Osteoblast (primary cell): Measurements from ENCODE around the gene TAF11L9. TPM values are rescaled to one million over a fixed set of nuclear protein-coding genes. Genes with fewer than 3 reads are reported as not detected.
"Not testable (repeated sequence)": the region's sequence is repeated elsewhere in the genome, so short reads cannot be mapped to it uniquely, and the experiment has no call there.

ENCODE experiments used
- DNase-seq: peaks from one replicate; pipeline ENCODE4 v3.0.0; 2011; ENCODE audit warnings: low spot score, mixed read lengths; ENCODE audit not compliant: insufficient read length; ENCODE audit errors: missing footprints
- H2AFZ ChIP-seq: 2 replicates; pipeline ENCODE4 v1.6.0; 2011; ENCODE audit warnings: mild to moderate bottlenecking, low read length
- H3K27ac ChIP-seq: 2 replicates; pipeline ENCODE4 v1.5.1; 2011; ENCODE audit warnings: mild to moderate bottlenecking, low read depth, low read length, moderate library complexity
- H3K27me3 ChIP-seq: 2 replicates; pipeline ENCODE4 v1.6.0; 2012; ENCODE audit warnings: mild to moderate bottlenecking, control low read depth, inconsistent platforms, low read length, moderate library complexity; ENCODE audit not compliant: insufficient read depth
- H3K36me3 ChIP-seq: 2 replicates; pipeline ENCODE4 v1.5.1; 2011; ENCODE audit warnings: mild to moderate bottlenecking, low read length, control low read depth, moderate library complexity; ENCODE audit not compliant: insufficient read depth
- H3K4me1 ChIP-seq: 2 replicates; pipeline ENCODE4 v1.5.1; 2011; ENCODE audit warnings: mild to moderate bottlenecking, low read length, control low read depth, moderate library complexity; ENCODE audit not compliant: insufficient read depth
- H3K4me2 ChIP-seq: 2 replicates; pipeline ENCODE4 v1.6.0; 2011; ENCODE audit warnings: mild to moderate bottlenecking, low read length; ENCODE audit not compliant: insufficient read depth
- H3K4me3 ChIP-seq: fragments of 200-600 bp; sonication (generic); 3 replicates; pipeline ENCODE4 v1.5.1; 2012; ENCODE audit warnings: mild to moderate bottlenecking, low read length, inconsistent platforms; ENCODE audit not compliant: insufficient read depth
- H3K79me2 ChIP-seq: 2 replicates; pipeline ENCODE4 v1.6.0; 2012; ENCODE audit warnings: mild to moderate bottlenecking, low read length, control low read depth, inconsistent platforms; ENCODE audit not compliant: insufficient read depth
- H3K9me3 ChIP-seq: 2 replicates; pipeline ENCODE4 v1.5.1; 2011; ENCODE audit warnings: low read depth, low read length, control low read depth
- H4K20me1 ChIP-seq: 2 replicates; pipeline ENCODE4 v1.6.0; 2012; ENCODE audit warnings: mild to moderate bottlenecking, low read length, control low read depth; ENCODE audit not compliant: insufficient read depth
- small RNA-seq: library from RNA; depleted of rRNA; stranded (forward); fragments of <200 nt; gene quantifications from one replicate; pipeline ENCODE3, GENCODE V24; 2012
- total RNA-seq: library from RNA; depleted of rRNA; stranded (reverse); fragments of >200 nt; gene quantifications from 2 replicates; pipeline ENCODE4 v1.2.3, GENCODE V29; 2012

Gene TAF11L9
- total RNA-seq, 1 donor: not detected

GRCh38 chr5:17590860-17591259 is 3.3 kb downstream of the TAF11L9 start, which contains the start of gene TAF11L8:
Gene TAF11L8 (minus strand): TSS chr5:17590960.
- not testable (repeated sequence) for H3K27ac ChIP-seq, H3K4me2 ChIP-seq, DNase-seq, H3K9me3 ChIP-seq, H3K79me2 ChIP-seq, H2AFZ ChIP-seq, H3K36me3 ChIP-seq, H3K27me3 ChIP-seq, H4K20me1 ChIP-seq, H3K4me3 ChIP-seq, H3K4me1 ChIP-seq

GRCh38 chr5:17585658-17586057 is 8.5 kb downstream of the TAF11L9 start, which contains the start of gene TAF11L7:
Gene TAF11L7 (minus strand): TSS chr5:17585758.
- not testable (repeated sequence) for H3K36me3 ChIP-seq, H3K4me3 ChIP-seq, H3K27me3 ChIP-seq, H3K27ac ChIP-seq, H3K4me1 ChIP-seq, H4K20me1 ChIP-seq, H3K79me2 ChIP-seq, H3K4me2 ChIP-seq, H3K9me3 ChIP-seq, H2AFZ ChIP-seq, DNase-seq

Small RNAs within 50 kb of the gene (small RNA-seq; reads per million reads assigned to genes)
- not detected for gene AC233724.3
- not detected for gene AC233724.4
- not detected for gene AC233724.6
- not detected for gene AC233724.7

Other genes starting within 250 kb of the TAF11L9 start
- gene TAF11L2, start 96.2 kb downstream of the TAF11L9 start, total RNA-seq: not detected in 2 replicates
- gene TAF11L3, start 76.0 kb downstream of the TAF11L9 start, total RNA-seq: not detected in 2 replicates
- gene TAF11L4, start 72.6 kb downstream of the TAF11L9 start, total RNA-seq: not detected in 2 replicates
- gene TAF11L5, start 69.2 kb downstream of the TAF11L9 start, total RNA-seq: not detected in 2 replicates
- not detected in 2 replicates for gene TAF11L6, start 65.7 kb downstream of the TAF11L9 start, total RNA-seq
- gene TAF11L7, start 8.6 kb downstream of the TAF11L9 start, total RNA-seq: not detected in 2 replicates
- not detected in 2 replicates for gene TAF11L8, start 3.4 kb downstream of the TAF11L9 start, total RNA-seq
- gene TAF11L10, start 3.4 kb upstream of the TAF11L9 start, total RNA-seq: not detected in 2 replicates
- gene TAF11L11, start 9.8 kb upstream of the TAF11L9 start, total RNA-seq: 0.29 TPM in 1 of 2 replicates, not detected in the other
- gene TAF11L12, start 16.0 kb upstream of the TAF11L9 start, total RNA-seq: 0.29 TPM in 1 of 2 replicates, not detected in the other
- gene TAF11L13, start 37.7 kb upstream of the TAF11L9 start, total RNA-seq: not detected in 2 replicates
- gene TAF11L14, start 40.1 kb upstream of the TAF11L9 start, total RNA-seq: not detected in 2 replicates